ENCODE data around the gene SRRT. TPM values are rescaled to one million over a fixed set of nuclear protein-coding genes. Genes with fewer than 3 reads are reported as not detected.

Gene SRRT
- total and polyA plus RNA-seq, 4 donors: 58.5 to 120 (median 78.0) TPM

- peak within 1 kb of the TSS; percentile 83 to 94 for H3K27ac ChIP-seq (ENCODE audit: low read depth in 1 of 2, low read length in 1 of 2)
- peak; percentile 32 for ATAC-seq (ENCODE audit: insufficient read depth, low FRiP score)
- DNase-seq: peak in 1 of 3 donors; percentile 24
- peaks cover 4 to 38% (median 17%) of the 10 kb centered on the region in 5 donors for H3K4me1 ChIP-seq (ENCODE audit: control insufficient read depth in 5 of 5, insufficient read depth in 5 of 5, low read length in 5 of 5)
- H3K27me3 ChIP-seq (ENCODE audit: control insufficient read depth in 3 of 3, insufficient read depth in 3 of 3, low read length in 2 of 3): no peaks in the 10 kb centered on the region
- H3K36me3 ChIP-seq (ENCODE audit: control insufficient read depth in 4 of 4, insufficient read depth in 4 of 4, low read length in 4 of 4): peaks cover 11 to 40% (median 39%) of the 10 kb centered on the region in 4 donors
- H3K9ac ChIP-seq (ENCODE audit: insufficient read depth in 1 of 2, low read length in 2 of 2): peak within 1 kb of the TSS in 1 of 2 donors; percentile 56
- H3K4me3 ChIP-seq: peak within 1 kb of the TSS; percentile 73
- 4 to 6% methylated on average over 54 to 72 of the region's 73 CpGs for WGBS, 2 donors
- no peak for TF ChIP-seq CTCF (IDR thresholded peaks at IDR 0.05; ENCODE audit: control extremely low read depth, extremely low read depth)
- no peaks in the 10 kb centered on the region for H3K9me3 ChIP-seq (ENCODE audit: control insufficient read depth in 4 of 4, insufficient read depth in 3 of 4, low read length in 3 of 4)
Measured at GRCh38 chr7:100888988-100889750, 14.3 kb downstream of the SRRT start, which contains the start of gene UFSP1. UFSP1 (minus strand) TSS chr7:100889715; CDS start chr7:100889271, 444 bp downstream.

GRCh38 chr7:100890653-100891567 is 16.0 kb downstream of the SRRT start:
- no peak for TF ChIP-seq CTCF (IDR thresholded peaks at IDR 0.05; ENCODE audit: control extremely low read depth, extremely low read depth)
- 14 to 21% methylated on average over 33 to 43 of the region's 43 CpGs for WGBS, 2 donors

GRCh38 chr7:100891568-100892247 is 16.8 kb downstream of the SRRT start:
- peaks cover 0 to 7% (median 7%) of the 10 kb centered on the region in 3 donors for H3K27me3 ChIP-seq (ENCODE audit: control insufficient read depth in 3 of 3, insufficient read depth in 3 of 3, low read length in 2 of 3)
- H3K9ac ChIP-seq (ENCODE audit: insufficient read depth in 1 of 2, low read length in 2 of 2): peak overlapping the region in 1 of 2 donors; percentile 65
- no peak for ATAC-seq (ENCODE audit: insufficient read depth, low FRiP score)
- H3K9me3 ChIP-seq (ENCODE audit: control insufficient read depth in 4 of 4, insufficient read depth in 3 of 4, low read length in 3 of 4): peaks cover 0 to 2% (median 0%) of the 10 kb centered on the region in 4 donors
- H3K36me3 ChIP-seq (ENCODE audit: control insufficient read depth in 4 of 4, insufficient read depth in 4 of 4, low read length in 4 of 4): peaks cover 5 to 18% (median 15%) of the 10 kb centered on the region in 4 donors
- no peak for DNase-seq
- no peak overlapping the region for H3K4me3 ChIP-seq
- H3K4me1 ChIP-seq (ENCODE audit: control insufficient read depth in 5 of 5, insufficient read depth in 5 of 5, low read length in 5 of 5): peaks cover 4 to 51% (median 19%) of the 10 kb centered on the region in 5 donors
- TF ChIP-seq CTCF (IDR thresholded peaks at IDR 0.05; ENCODE audit: control extremely low read depth, extremely low read depth): no peak
- WGBS, 2 donors: 80 to 82% methylated on average over 8 of the region's 8 CpGs
- H3K27ac ChIP-seq (ENCODE audit: low read depth in 1 of 2, low read length in 1 of 2): no peak overlapping the region

More at GRCh38 chr7:100890653-100891567, 16.0 kb downstream of the SRRT start:
- Histone ChIP-seq H3K36me3 (ENCODE audit: control insufficient read depth in 4 of 4, insufficient read depth in 4 of 4, low read length in 4 of 4) (peaks cover 5 to 26% (median 23%) of the 10 kb centered on the region in 4 donors), H3K27me3 (ENCODE audit: control insufficient read depth in 3 of 3, insufficient read depth in 3 of 3, low read length in 2 of 3) (peaks cover 0 to under 1% (median under 1%) of the 10 kb centered on the region in 3 donors), H3K4me3 (no peak overlapping the region), H3K27ac (ENCODE audit: low read depth in 1 of 2, low read length in 1 of 2) (peak overlapping the region; percentile 83 to 94), H3K9ac (ENCODE audit: insufficient read depth in 1 of 2, low read length in 2 of 2) (peak overlapping the region; percentile 25 to 65), H3K4me1 (ENCODE audit: control insufficient read depth in 5 of 5, insufficient read depth in 5 of 5, low read length in 5 of 5) (peaks cover 4 to 43% (median 19%) of the 10 kb centered on the region in 5 donors), H3K9me3 (ENCODE audit: control insufficient read depth in 4 of 4, insufficient read depth in 3 of 4, low read length in 3 of 4) (no peaks in the 10 kb centered on the region)
- DNase-seq: peak; percentile 39 to 63 (median 62)
- ATAC-seq (ENCODE audit: insufficient read depth, low FRiP score): no peak

Measured in lung (tissue), 12 donors.